Measurements from ENCODE around the gene UNC80.
"Not testable (repeated sequence)": the region's sequence is repeated elsewhere in the genome, so short reads cannot be mapped to it uniquely, and the experiment has no call there.

The UNC80 gene

GRCh38 chr2:209771474-209772289 is at the start of gene UNC80:
Gene UNC80, plus strand, starts transcription at chr2:209771832. Its CDS starts 241 bp downstream, at chr2:209772073.
- DNase-seq, result no peak

GRCh38 chr2:209726311-209726710 is 45.3 kb upstream of the UNC80 start:
- no peak for DNase-seq

- DNase-seq, result no peak
Observed at GRCh38 chr2:209727077-209727476, 44.6 kb upstream of the UNC80 start.

- no peak for DNase-seq
Observed at GRCh38 chr2:209734805-209735204, 36.8 kb upstream of the UNC80 start.

- DNase-seq, result no peak
Observed at GRCh38 chr2:209741953-209742352, 29.7 kb upstream of the UNC80 start.

- DNase-seq, result no peak
Observed at GRCh38 chr2:209753020-209753419, 18.6 kb upstream of the UNC80 start.

GRCh38 chr2:209757163-209757562 is 14.5 kb upstream of the UNC80 start:
- no peak for DNase-seq

- DNase-seq, result no peak
Observed at GRCh38 chr2:209761566-209761965, 10.1 kb upstream of the UNC80 start.

- DNase-seq, result no peak
Observed at GRCh38 chr2:209762563-209762962, 9.1 kb upstream of the UNC80 start.

- no peak for DNase-seq
Observed at GRCh38 chr2:209763106-209763505, 8.5 kb upstream of the UNC80 start.

- no peak for DNase-seq
Observed at GRCh38 chr2:209766613-209767012, 5.0 kb upstream of the UNC80 start.

- no peak for DNase-seq
Observed at GRCh38 chr2:209767316-209767715, 4.3 kb upstream of the UNC80 start.

GRCh38 chr2:209768557-209768956 is 3.1 kb upstream of the UNC80 start:
- no peak for DNase-seq

- no peak for DNase-seq
Observed at GRCh38 chr2:209772290-209772685, 656 bp downstream of the UNC80 start.

GRCh38 chr2:209773377-209773776 is 1.7 kb downstream of the UNC80 start:
- DNase-seq, result no peak

GRCh38 chr2:209787416-209787815 is 15.8 kb downstream of the UNC80 start:
- DNase-seq, result no peak

GRCh38 chr2:209788925-209789324 is 17.3 kb downstream of the UNC80 start:
- DNase-seq, result no peak

- DNase-seq, result no peak
Observed at GRCh38 chr2:209790066-209790728, 18.6 kb downstream of the UNC80 start.

- DNase-seq, result no peak
Observed at GRCh38 chr2:209791151-209791550, 19.5 kb downstream of the UNC80 start.

GRCh38 chr2:209795425-209795824 is 23.8 kb downstream of the UNC80 start:
- not testable (repeated sequence) for DNase-seq

GRCh38 chr2:209805351-209805750 is 33.7 kb downstream of the UNC80 start:
- no peak for DNase-seq

- no peak for DNase-seq
Observed at GRCh38 chr2:209806318-209806717, 34.7 kb downstream of the UNC80 start.

- no peak for DNase-seq
Observed at GRCh38 chr2:209808521-209808920, 36.9 kb downstream of the UNC80 start.

- DNase-seq, result no peak
Observed at GRCh38 chr2:209809256-209809655, 37.6 kb downstream of the UNC80 start.
